Urinary bladder (tissue), 4 donors: ENCODE results near the gene IQSEC1. TPM values are rescaled to one million over a fixed set of nuclear protein-coding genes. Genes with fewer than 3 reads are reported as not detected.

Experiments
- DNase-seq: peaks from one replicate; pipeline ENCODE4 v3.0.0-alpha.2; 2015; ENCODE audit errors: extremely low spot score
- H3K27ac ChIP-seq: one replicate; pipeline ENCODE4 v1.5.1; 2013; ENCODE audit warnings: low read depth, mild to moderate bottlenecking, moderate library complexity
- H3K36me3 ChIP-seq: one replicate; pipeline ENCODE4 v1.6.1; 2013; ENCODE audit warnings: mild to moderate bottlenecking, moderate library complexity; ENCODE audit not compliant: insufficient read depth
- H3K4me1 ChIP-seq: one replicate; pipeline ENCODE4 v1.6.1; 2013; ENCODE audit warnings: mild to moderate bottlenecking, moderate library complexity; ENCODE audit not compliant: insufficient read depth
- H3K4me3 ChIP-seq: one replicate; pipeline ENCODE4 v1.5.1; 2013; ENCODE audit warnings: low read depth, low read length
- WGBS: extraction: QIAGEN DNeasy Blood & Tissue Kit; methylation state at CpG from one replicate; pipeline ENCODE4 v1.1.7; 2013; 5-methylcytosine and 5-hydroxymethylcytosine counted together
- polyA plus RNA-seq: library from polyadenylated mRNA; stranded (reverse); fragments of 200-250 nt; gene quantifications from one replicate; pipeline ENCODE4 v1.2.3, GENCODE V29; 2013
- total RNA-seq: library from RNA; depleted of rRNA; stranded (reverse); fragments of >200 nt; gene quantifications from one replicate; pipeline ENCODE4 v1.2.3, GENCODE V29; 2014
- donor health status: healthy with polysubstance abuse.
- donor health status: healthy.

IQSEC1 gene
- total and polyA plus RNA-seq, 2 donors: 24.4 to 27.8 TPM

DNA sequence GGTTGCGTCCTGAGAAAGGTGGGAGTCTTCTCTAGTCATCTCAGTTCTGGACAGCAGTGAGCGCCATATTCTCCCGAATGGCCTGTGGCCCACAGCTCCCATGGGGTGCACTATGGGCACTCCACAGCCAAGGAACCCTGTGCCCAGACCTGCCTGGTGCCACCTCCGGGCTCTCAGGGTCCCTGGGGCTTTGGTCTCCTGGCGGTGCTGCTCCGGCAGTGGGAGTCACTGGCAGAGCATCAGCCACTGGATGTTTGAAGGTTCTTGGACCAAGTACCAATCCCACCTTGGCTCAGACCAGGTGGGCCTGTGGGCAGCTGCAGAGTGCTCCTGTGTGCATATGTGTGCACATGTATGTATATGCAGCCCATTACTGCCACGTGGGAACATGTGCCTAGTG is 163.5 kb downstream of the IQSEC1 start:
- H3K27ac ChIP-seq: no peak overlapping the region
- H3K4me1 ChIP-seq: no peaks in the 10 kb centered on the region
- WGBS: 96% methylated on average over 7 of the region's 7 CpGs
- no peaks in the 10 kb centered on the region for H3K36me3 ChIP-seq
- DNase-seq: no peak
- no peak overlapping the region for H3K4me3 ChIP-seq

GRCh38 chr3:12908859-12909258 is 164.4 kb downstream of the IQSEC1 start:
- 95% methylated on average over 7 of the region's 7 CpGs for WGBS
- DNase-seq: no peak
- Histone ChIP-seq H3K27ac (no peak overlapping the region), H3K4me1 (no peaks in the 10 kb centered on the region), H3K4me3 (no peak overlapping the region), H3K36me3 (no peaks in the 10 kb centered on the region)

- WGBS: 96% methylated on average over 28 of the region's 28 CpGs
- H3K4me1 ChIP-seq: no peaks in the 10 kb centered on the region
These were observed 165.0 kb downstream of the IQSEC1 start for GRCh38 chr3:12908136-12908730.

GRCh38 chr3:12907729-12908128 is 165.5 kb downstream of the IQSEC1 start:
- 85% methylated on average over 18 of the region's 18 CpGs for WGBS
- no peak for DNase-seq
- Histone ChIP-seq H3K4me3 (no peak overlapping the region), H3K27ac (no peak overlapping the region), H3K36me3 (no peaks in the 10 kb centered on the region), H3K4me1 (no peaks in the 10 kb centered on the region)

More at GRCh38 chr3:12908136-12908730, 165.0 kb downstream of the IQSEC1 start:
- Histone ChIP-seq H3K27ac (no peak overlapping the region), H3K36me3 (no peaks in the 10 kb centered on the region), H3K4me3 (no peak overlapping the region)
- DNase-seq: no peak

GRCh38 chr3:12907296-12907695 is 165.9 kb downstream of the IQSEC1 start:
- DNase-seq: no peak
- no peaks in the 10 kb centered on the region for H3K36me3 ChIP-seq
- H3K4me1 ChIP-seq: no peaks in the 10 kb centered on the region
- no peak overlapping the region for H3K4me3 ChIP-seq
- WGBS: 90% methylated on average over 16 of the region's 16 CpGs
- H3K27ac ChIP-seq: no peak overlapping the region

- WGBS: 84% methylated on average over 5 of the region's 5 CpGs
- Histone ChIP-seq H3K4me3 (no peak overlapping the region), H3K27ac (no peak overlapping the region), H3K36me3 (no peaks in the 10 kb centered on the region), H3K4me1 (no peaks in the 10 kb centered on the region)
- DNase-seq: no peak
These were observed 166.3 kb downstream of the IQSEC1 start for GRCh38 chr3:12906916-12907290.

GRCh38 chr3:12906141-12906915 is 166.9 kb downstream of the IQSEC1 start:
- no peaks in the 10 kb centered on the region for H3K36me3 ChIP-seq
- no peak overlapping the region for H3K27ac ChIP-seq
- DNase-seq: no peak

GRCh38 chr3:12905316-12906071 is 167.7 kb downstream of the IQSEC1 start:
- no peak overlapping the region for H3K4me3 ChIP-seq

More at GRCh38 chr3:12906141-12906915, 166.9 kb downstream of the IQSEC1 start:
- Histone ChIP-seq H3K4me3 (no peak overlapping the region), H3K4me1 (no peaks in the 10 kb centered on the region)
- WGBS: 85% methylated on average over 20 of the region's 20 CpGs

GRCh38 chr3:12904951-12905315 is 168.3 kb downstream of the IQSEC1 start:
- WGBS: 84% methylated on average over 7 of the region's 7 CpGs
- DNase-seq: no peak
- no peaks in the 10 kb centered on the region for H3K36me3 ChIP-seq
- H3K4me1 ChIP-seq: no peaks in the 10 kb centered on the region
- H3K4me3 ChIP-seq: no peak overlapping the region
- no peak overlapping the region for H3K27ac ChIP-seq

More at GRCh38 chr3:12905316-12906071, 167.7 kb downstream of the IQSEC1 start:
- Histone ChIP-seq H3K36me3 (no peaks in the 10 kb centered on the region), H3K4me1 (no peaks in the 10 kb centered on the region), H3K27ac (no peak overlapping the region)
- WGBS: 90% methylated on average over 21 of the region's 21 CpGs
- no peak for DNase-seq

- H3K4me1 ChIP-seq: no peaks in the 10 kb centered on the region
- 91% methylated on average over 7 of the region's 7 CpGs for WGBS
- no peak overlapping the region for H3K4me3 ChIP-seq
- no peak overlapping the region for H3K27ac ChIP-seq
- DNase-seq: no peak
- no peaks in the 10 kb centered on the region for H3K36me3 ChIP-seq
These were observed 169.3 kb downstream of the IQSEC1 start for GRCh38 chr3:12903881-12904280.

- H3K4me1 ChIP-seq: no peaks in the 10 kb centered on the region
- H3K4me3 ChIP-seq: no peak overlapping the region
- no peaks in the 10 kb centered on the region for H3K36me3 ChIP-seq
- no peak overlapping the region for H3K27ac ChIP-seq
- DNase-seq: no peak
- WGBS: 89% methylated on average over 20 of the region's 20 CpGs
These were observed 170.0 kb downstream of the IQSEC1 start for GRCh38 chr3:12903000-12903800.

GRCh38 chr3:12902181-12902999 is 170.8 kb downstream of the IQSEC1 start:
- no peak for DNase-seq
- WGBS: 90% methylated on average over 24 of the region's 24 CpGs
- Histone ChIP-seq H3K36me3 (no peaks in the 10 kb centered on the region), H3K27ac (no peak overlapping the region), H3K4me1 (no peaks in the 10 kb centered on the region), H3K4me3 (no peak overlapping the region)
